Right lung (tissue), 5 donors: ENCODE data around the gene PRSS27. TPM values are rescaled to one million over a fixed set of nuclear protein-coding genes. Genes with fewer than 3 reads are reported as not detected.

ENCODE experiments used
- DNase-seq, 2 donors: peaks; one replicate each; pipeline ENCODE4 v3.0.0-alpha.2; 2013
- polyA plus RNA-seq, 5 donors: library from polyadenylated mRNA; unstranded; fragments of 120-200 nt; gene quantifications; one replicate each; pipeline versions ENCODE4 v1.2.1 to v1.2.3, GENCODE V29; 2013; ENCODE audit warnings: inconsistent platforms in 1 of 5, low replicate concordance in 1 of 5; ENCODE audit not compliant: insufficient read length in 5 of 5, insufficient read depth in 1 of 5

PRSS27 gene
- polyA plus RNA-seq, 5 donors: 1.7 to 3.1 (median 2.5) TPM

- peak; percentile 99 to 100 for DNase-seq
These were observed 32.2 kb upstream of the PRSS27 start, which contains the start of gene SRRM2 for GRCh38 chr16:2752035-2752849. SRRM2 (plus strand) TSS chr16:2752638; CDS start chr16:2756365, 3,727 bp downstream.

GRCh38 chr16:2751577-2752034 is 31.6 kb upstream of the PRSS27 start:
- peak in 1 of 2 donors; percentile 13 for DNase-seq

- no peak for DNase-seq
These were observed 29.9 kb upstream of the PRSS27 start for GRCh38 chr16:2749936-2750335.

GRCh38 chr16:2749476-2749875 is 29.5 kb upstream of the PRSS27 start:
- DNase-seq: no peak

GRCh38 chr16:2748757-2749455 is 28.9 kb upstream of the PRSS27 start:
- DNase-seq: no peak

- no peak for DNase-seq
These were observed 25.9 kb upstream of the PRSS27 start for GRCh38 chr16:2745961-2746360.

GRCh38 chr16:2745116-2745890 is 25.3 kb upstream of the PRSS27 start:
- no peak for DNase-seq

- no peak for DNase-seq
These were observed 24.7 kb upstream of the PRSS27 start for GRCh38 chr16:2744711-2745110.

GRCh38 chr16:2743007-2743810 is 23.2 kb upstream of the PRSS27 start:
- no peak for DNase-seq

GRCh38 chr16:2742323-2743006 is 22.4 kb upstream of the PRSS27 start:
- no peak for DNase-seq

- DNase-seq: no peak
These were observed 21.1 kb upstream of the PRSS27 start for GRCh38 chr16:2741168-2741567.

- DNase-seq: no peak
These were observed 20.5 kb upstream of the PRSS27 start for GRCh38 chr16:2740476-2740875.

- DNase-seq: no peak
These were observed 19.8 kb upstream of the PRSS27 start for GRCh38 chr16:2739625-2740430.

- DNase-seq: no peak
These were observed 18.6 kb upstream of the PRSS27 start for GRCh38 chr16:2738615-2739014.

- no peak for DNase-seq
These were observed 17.9 kb upstream of the PRSS27 start for GRCh38 chr16:2737895-2738418.

GRCh38 chr16:2737238-2737605 is 17.2 kb upstream of the PRSS27 start:
- no peak for DNase-seq

GRCh38 chr16:2736476-2737237 is 16.6 kb upstream of the PRSS27 start:
- no peak for DNase-seq

- DNase-seq: no peak
These were observed 15.0 kb upstream of the PRSS27 start for GRCh38 chr16:2734844-2735515.
